Smooth muscle cell of the pulmonary artery (primary cell): Measurements from ENCODE around the gene RNFT2. TPM values are rescaled to one million over a fixed set of nuclear protein-coding genes. Genes with fewer than 3 reads are reported as not detected.

Source experiments
- total RNA-seq: library from RNA; depleted of rRNA; stranded (reverse); fragments of >200 nt; gene quantifications from 2 replicates; pipeline ENCODE4 v1.2.3, GENCODE V29; 2014

The RNFT2 gene
- 6.1 and 6.6 TPM in 2 replicates for total RNA-seq

GRCh38 chr12:116737774-116738657 is at the start of gene RNFT2, which contains the start of gene SPRING1:
RNFT2 (plus strand) TSS chr12:116738315; CDS start chr12:116740498, 2,183 bp downstream.
SPRING1 (minus strand) TSS chr12:116738069; CDS start chr12:116737900, 169 bp downstream.

GRCh38 chr12:116881325-116881876 is 143.3 kb downstream of the RNFT2 start, which contains the start of gene HRK:
HRK (minus strand) TSS chr12:116881441; CDS start chr12:116881307, 134 bp downstream.

Other genes with a start within 250 kb of the RNFT2 start
- gene MAP1LC3B2, start 178.9 kb upstream of the RNFT2 start, total RNA-seq = 0.52 and 0.89 TPM in 2 replicates
- 26.4 and 41.7 TPM in 2 replicates for gene SPRING1, start 246 bp upstream of the RNFT2 start, total RNA-seq
- 0.07 and 0.76 TPM in 2 replicates for gene HRK, start 143.1 kb downstream of the RNFT2 start, total RNA-seq
- gene FBXW8, start 172.6 kb downstream of the RNFT2 start, total RNA-seq = 20.2 and 27.6 TPM in 2 replicates